K562 (cell line): ENCODE results near the gene SLC18B1. TPM values are rescaled to one million over a fixed set of nuclear protein-coding genes. Genes with fewer than 3 reads are reported as not detected.

Experiments used
- BCLAF1 ChIP-seq, 2 experiments: fragments of 450-650 bp in 1 of 2; IDR thresholded peaks; 2 replicates each; pipeline ENCODE4 v1.6.1; 2011 to 2017; ENCODE audit warnings: low read depth in 2 of 2, antibody characterized with exemption in 1 of 2, borderline replicate concordance in 1 of 2, low read length in 1 of 2, mild to moderate bottlenecking in 1 of 2, mixed read lengths in 1 of 2; ENCODE audit not compliant: control insufficient read depth in 1 of 2
- CCNT2 ChIP-seq: IDR thresholded peaks from 2 replicates; pipeline ENCODE4 v1.6.1; 2011; ENCODE audit warnings: borderline replicate concordance, low read depth, mild to moderate bottlenecking, moderate library complexity, mixed read lengths, low read length; ENCODE audit not compliant: insufficient read length; ENCODE audit errors: extremely low read depth
- EWSR1 ChIP-seq: fragments of 450-650 bp; IDR thresholded peaks from 2 replicates; pipeline ENCODE4 v1.6.1; 2018; ENCODE audit warnings: borderline replicate concordance, mild to moderate bottlenecking, low read depth, moderate library complexity; ENCODE audit not compliant: partially characterized antibody
- MBD1 ChIP-seq: fragments of 250-450 bp; sonication (Bioruptor Pico); IDR thresholded peaks from 2 replicates; pipeline ENCODE4 v1.8.0; 2022; ENCODE audit warnings: inconsistent platforms
- POLR2AphosphoS2 ChIP-seq: IDR thresholded peaks from 2 replicates; pipeline ENCODE4 v1.6.1; 2012; ENCODE audit warnings: low read length, improper control_type of control experiment
- PRMT5 ChIP-seq: sonication (generic); formaldehyde crosslinking; IDR thresholded peaks from 2 replicates; pipeline ENCODE4 v1.5.0; 2020; ENCODE audit warnings: missing genetic modification reagents
- RNF2 ChIP-seq: sonication (generic); IDR thresholded peaks from 2 replicates; pipeline ENCODE4 v1.6.1; 2016
- SMARCA4 ChIP-seq: fragments of 450-650 bp; IDR thresholded peaks from 2 replicates; pipeline ENCODE4 v1.6.1; 2016
- THRAP3 ChIP-seq: fragments of 450-650 bp; IDR thresholded peaks from 2 replicates; pipeline ENCODE4 v1.6.1; 2016; ENCODE audit warnings: mild to moderate bottlenecking, inconsistent platforms, borderline replicate concordance
- TOE1 ChIP-seq, 2 experiments: fragments of 450-650 bp in 1 of 2; sonication (generic) in 1 of 2; formaldehyde crosslinking in 1 of 2; IDR thresholded peaks; 2 replicates each; pipeline versions ENCODE4 v1.7.1 to v1.8.0; 2016 to 2022; ENCODE audit warnings: borderline replicate concordance in 2 of 2, mild to moderate bottlenecking in 2 of 2, antibody characterized with exemption in 1 of 2, inconsistent platforms in 1 of 2, low read depth in 1 of 2, missing genetic modification reagents in 1 of 2, moderate library complexity in 1 of 2
- UBTF ChIP-seq, 2 experiments: IDR thresholded peaks; 2 replicates each; pipeline ENCODE4 v1.6.1; 2012; ENCODE audit warnings: improper control_type of control experiment in 2 of 2, low read depth in 2 of 2, low read length in 2 of 2, borderline replicate concordance in 1 of 2
- ZNF583 ChIP-seq: fragments of 250-450 bp; sonication (Bioruptor Pico); IDR thresholded peaks from 2 replicates; pipeline ENCODE4 v1.4.0; 2020
- ZSCAN32 ChIP-seq: fragments of 450-650 bp; formaldehyde crosslinking; IDR thresholded peaks from 2 replicates; pipeline ENCODE4 v1.4.0; 2020; ENCODE audit warnings: mild to moderate bottlenecking, moderate library complexity
- polyA plus RNA-seq, 8 experiments: library from polyadenylated mRNA; depleted of rRNA in 4 of 8; stranded (reverse) in 5 of 8; unstranded in 3 of 8; fragments of >200 nt; fragmentation: Nextera tagmentation in 2 of 8; fragmentation: Illumina TruSeq in 1 of 8; extraction: Ambion mirVana in 2 of 8; extraction: Trizol in 1 of 8; gene quantifications; 2 replicates each; pipeline versions ENCODE4 v1.2.1 to v1.2.3, GENCODE V29; 2011 to 2014; ENCODE audit warnings: inconsistent platforms in 1 of 8, missing spikeins in 1 of 8
- total RNA-seq, 7 experiments: library from RNA; depleted of rRNA in 6 of 7; stranded (reverse); fragments of >200 nt in 6 of 7; fragmentation: Illumina TruSeq in 2 of 7; extraction: Trizol in 2 of 7; gene quantifications; 2 replicates each; pipeline versions ENCODE4 v1.2.1 to v1.2.3, GENCODE V29; 2011 to 2021; ENCODE audit warnings: low replicate concordance in 1 of 7
- TF ChIP-seq, protein P1 (sequence below): sonication (generic); formaldehyde crosslinking; IDR thresholded peaks from 2 replicates; pipeline ENCODE4 v1.8.0; 2022; ENCODE audit warnings: missing genetic modification reagents, mild to moderate bottlenecking, borderline replicate concordance

Gene SLC18B1
- total and polyA plus RNA-seq, 9 of the 15 experiments (the other 6 are each of a cell fraction or from before 2014, with no cell fraction given), result 10.4 to 49.1 (median 32.0) TPM

DNA sequence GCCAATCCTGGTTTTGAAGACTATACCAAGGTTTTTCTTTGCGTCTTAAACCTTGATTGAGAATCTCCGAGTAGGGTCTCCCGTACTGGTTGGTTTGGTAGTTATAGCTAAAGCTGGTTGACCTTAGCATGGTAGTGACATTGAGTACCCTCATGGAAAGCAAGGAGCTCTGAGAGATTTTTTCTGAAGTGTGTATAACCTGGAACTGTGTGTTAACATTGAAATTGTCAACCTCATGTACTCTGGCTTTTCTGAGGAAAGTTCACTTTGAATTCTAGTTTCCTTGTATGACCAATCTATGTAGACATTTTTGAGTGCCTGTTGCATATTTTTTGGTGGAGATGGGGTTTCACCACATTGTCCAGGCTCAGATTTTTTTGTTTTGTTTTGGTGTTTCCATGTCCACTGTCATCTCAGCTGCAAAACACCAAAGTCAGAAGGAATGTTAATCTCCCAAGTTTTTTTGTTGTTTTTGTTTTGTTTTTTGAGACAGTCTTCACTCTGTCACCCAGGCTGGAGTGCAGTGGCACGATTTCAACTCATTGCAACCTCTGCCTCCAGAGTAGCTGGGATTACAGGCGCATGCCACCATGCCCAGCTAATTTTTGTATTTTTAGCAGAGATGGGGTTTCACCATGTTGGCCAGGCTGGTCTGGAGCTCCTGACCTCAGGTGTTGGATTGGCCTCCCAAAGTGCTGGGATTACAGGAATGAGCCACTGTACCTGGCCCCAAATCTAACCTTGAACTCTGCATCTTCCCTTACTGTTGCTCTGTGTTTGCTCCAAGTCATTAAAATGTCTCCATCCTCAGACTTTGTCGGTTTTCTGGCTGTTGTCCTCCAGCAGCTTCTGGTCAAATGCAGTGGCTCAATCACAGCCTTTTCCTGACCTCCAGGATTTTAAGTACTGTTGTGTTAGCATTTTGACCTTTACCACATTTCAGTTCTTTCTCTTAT lies 20.2 kb upstream of the SLC18B1 start (continued):
- TF ChIP-seq BCLAF1 (IDR thresholded peaks at IDR 0.05; ENCODE audit: borderline replicate concordance in 1 of 2, control insufficient read depth in 1 of 2, low read depth in 2 of 2, low read length in 1 of 2) (peak; percentile 67 to 72; a peak in 3 of 4 replicates), MBD1 (CRISPR knock-in tag) (no peak), ZSCAN32 (CRISPR knock-in tag) (no peak), POLR2AphosphoS2 (peak; percentile 97), THRAP3 (peak; percentile 30; the same call in 1 of the 2 replicates), EWSR1 (peak; percentile 62), UBTF (IDR thresholded peaks at IDR 0.05; ENCODE audit: borderline replicate concordance in 1 of 2, low read depth in 2 of 2, low read length in 2 of 2) (no peak), SMARCA4 (no peak), ZNF583 (CRISPR knock-in tag) (no peak), PRMT5 (CRISPR knock-in tag) (no peak), RNF2 (no peak), CCNT2 (peak; percentile 2), TOE1 (IDR thresholded peaks at IDR 0.05; ENCODE audit: borderline replicate concordance) (no peak), TOE1 (CRISPR knock-in tag; IDR thresholded peaks at IDR 0.05; ENCODE audit: borderline replicate concordance, low read depth) (no peak)
- TF ChIP-seq, protein P1, sequence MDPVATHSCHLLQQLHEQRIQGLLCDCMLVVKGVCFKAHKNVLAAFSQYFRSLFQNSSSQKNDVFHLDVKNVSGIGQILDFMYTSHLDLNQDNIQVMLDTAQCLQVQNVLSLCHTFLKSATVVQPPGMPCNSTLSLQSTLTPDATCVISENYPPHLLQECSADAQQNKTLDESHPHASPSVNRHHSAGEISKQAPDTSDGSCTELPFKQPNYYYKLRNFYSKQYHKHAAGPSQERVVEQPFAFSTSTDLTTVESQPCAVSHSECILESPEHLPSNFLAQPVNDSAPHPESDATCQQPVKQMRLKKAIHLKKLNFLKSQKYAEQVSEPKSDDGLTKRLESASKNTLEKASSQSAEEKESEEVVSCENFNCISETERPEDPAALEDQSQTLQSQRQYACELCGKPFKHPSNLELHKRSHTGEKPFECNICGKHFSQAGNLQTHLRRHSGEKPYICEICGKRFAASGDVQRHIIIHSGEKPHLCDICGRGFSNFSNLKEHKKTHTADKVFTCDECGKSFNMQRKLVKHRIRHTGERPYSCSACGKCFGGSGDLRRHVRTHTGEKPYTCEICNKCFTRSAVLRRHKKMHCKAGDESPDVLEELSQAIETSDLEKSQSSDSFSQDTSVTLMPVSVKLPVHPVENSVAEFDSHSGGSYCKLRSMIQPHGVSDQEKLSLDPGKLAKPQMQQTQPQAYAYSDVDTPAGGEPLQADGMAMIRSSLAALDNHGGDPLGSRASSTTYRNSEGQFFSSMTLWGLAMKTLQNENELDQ (CRISPR knock-in tag), result no peak
